Measurements from ENCODE around the gene BTF3.

DNA sequence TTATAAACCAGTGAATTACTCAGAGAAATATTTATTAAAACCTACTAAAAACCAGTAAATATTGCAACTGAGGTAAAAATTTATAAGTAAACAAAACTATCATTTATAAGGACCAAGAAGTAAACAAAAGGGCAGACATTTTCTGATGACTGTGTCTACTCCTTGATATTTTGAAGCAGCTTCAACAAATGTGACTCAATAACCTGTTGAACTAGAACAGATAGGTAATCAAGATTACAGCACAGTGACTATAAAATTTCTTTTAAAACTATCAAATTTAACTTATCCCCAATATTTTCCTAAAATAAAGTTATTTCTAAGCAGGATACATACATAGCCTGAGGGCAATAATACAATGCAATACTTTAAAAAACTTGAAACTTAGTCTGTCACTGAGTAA is 54.4 kb downstream of the BTF3 start:
- no peak for TF ChIP-seq JUN (IDR thresholded peaks at IDR 0.05; ENCODE audit: borderline replicate concordance, insufficient read depth, insufficient read length, low read depth)
- no peak for TF ChIP-seq POLR2A (IDR thresholded peaks at IDR 0.05; ENCODE audit: low read depth, low read length)
- no peak for TF ChIP-seq CTCF (IDR thresholded peaks at IDR 0.05; ENCODE audit: extremely low read depth in 1 of 2, insufficient read depth in 1 of 2, low read depth in 1 of 2, low read length in 2 of 2)
- no peak for TF ChIP-seq GATA2 (IDR thresholded peaks at IDR 0.05; ENCODE audit: insufficient read depth, insufficient read length, low read depth, low read length)
- no peak for TF ChIP-seq POLR2AphosphoS5 (IDR thresholded peaks at IDR 0.05; ENCODE audit: insufficient read depth, low read depth, low read length)
- no peak for TF ChIP-seq EZH2 (IDR thresholded peaks at IDR 0.05; ENCODE audit: borderline replicate concordance, low read depth, low read length, severe bottlenecking)

All from endothelial cell of umbilical vein (primary cell).